ENCODE measurements around the gene HOATZ. TPM values are rescaled to one million over a fixed set of nuclear protein-coding genes. Genes with fewer than 3 reads are reported as not detected.

HOATZ gene
- total RNA-seq, 6 experiments from 2014 or later: not detected

DNA sequence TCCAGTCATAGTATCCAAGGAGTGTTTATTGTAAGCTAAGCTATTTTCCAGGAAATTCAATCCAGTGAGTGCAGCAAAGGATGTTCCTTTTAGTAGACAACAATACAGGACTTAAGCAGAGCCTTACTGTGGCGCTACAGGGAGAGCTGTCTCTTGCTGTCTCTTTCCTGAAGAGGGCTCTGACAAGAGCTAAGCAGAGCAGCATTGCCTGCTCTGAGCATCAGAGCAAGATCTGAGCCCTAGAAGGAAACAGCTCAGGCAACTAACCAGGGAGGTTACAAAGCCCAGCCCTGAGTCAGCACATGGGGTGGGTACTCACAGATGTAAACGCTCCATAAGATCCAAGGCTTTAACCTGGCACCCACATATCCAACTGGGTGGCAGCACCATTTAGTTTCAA lies 33.9 kb downstream of the HOATZ start:
- TF ChIP-seq, protein P1, sequence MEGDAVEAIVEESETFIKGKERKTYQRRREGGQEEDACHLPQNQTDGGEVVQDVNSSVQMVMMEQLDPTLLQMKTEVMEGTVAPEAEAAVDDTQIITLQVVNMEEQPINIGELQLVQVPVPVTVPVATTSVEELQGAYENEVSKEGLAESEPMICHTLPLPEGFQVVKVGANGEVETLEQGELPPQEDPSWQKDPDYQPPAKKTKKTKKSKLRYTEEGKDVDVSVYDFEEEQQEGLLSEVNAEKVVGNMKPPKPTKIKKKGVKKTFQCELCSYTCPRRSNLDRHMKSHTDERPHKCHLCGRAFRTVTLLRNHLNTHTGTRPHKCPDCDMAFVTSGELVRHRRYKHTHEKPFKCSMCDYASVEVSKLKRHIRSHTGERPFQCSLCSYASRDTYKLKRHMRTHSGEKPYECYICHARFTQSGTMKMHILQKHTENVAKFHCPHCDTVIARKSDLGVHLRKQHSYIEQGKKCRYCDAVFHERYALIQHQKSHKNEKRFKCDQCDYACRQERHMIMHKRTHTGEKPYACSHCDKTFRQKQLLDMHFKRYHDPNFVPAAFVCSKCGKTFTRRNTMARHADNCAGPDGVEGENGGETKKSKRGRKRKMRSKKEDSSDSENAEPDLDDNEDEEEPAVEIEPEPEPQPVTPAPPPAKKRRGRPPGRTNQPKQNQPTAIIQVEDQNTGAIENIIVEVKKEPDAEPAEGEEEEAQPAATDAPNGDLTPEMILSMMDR (IDR thresholded peaks at IDR 0.05): no peak
- Mint-ChIP-seq H3K4me1 (ENCODE audit: low read depth) (peaks cover 37% of the 10 kb centered on the region), H3K27ac (peak overlapping the region; percentile 77; the same call in 1 of the 2 replicates), H3K9me3 (no peaks in the 10 kb centered on the region), H3K27me3 (ENCODE audit: insufficient read depth) (no peaks in the 10 kb centered on the region; the same call in 1 of the 2 replicates), H3K4me3 (no peak overlapping the region), H3K36me3 (ENCODE audit: low read depth) (peaks cover 84% of the 10 kb centered on the region)
- DNase-seq: no peak

DNA sequence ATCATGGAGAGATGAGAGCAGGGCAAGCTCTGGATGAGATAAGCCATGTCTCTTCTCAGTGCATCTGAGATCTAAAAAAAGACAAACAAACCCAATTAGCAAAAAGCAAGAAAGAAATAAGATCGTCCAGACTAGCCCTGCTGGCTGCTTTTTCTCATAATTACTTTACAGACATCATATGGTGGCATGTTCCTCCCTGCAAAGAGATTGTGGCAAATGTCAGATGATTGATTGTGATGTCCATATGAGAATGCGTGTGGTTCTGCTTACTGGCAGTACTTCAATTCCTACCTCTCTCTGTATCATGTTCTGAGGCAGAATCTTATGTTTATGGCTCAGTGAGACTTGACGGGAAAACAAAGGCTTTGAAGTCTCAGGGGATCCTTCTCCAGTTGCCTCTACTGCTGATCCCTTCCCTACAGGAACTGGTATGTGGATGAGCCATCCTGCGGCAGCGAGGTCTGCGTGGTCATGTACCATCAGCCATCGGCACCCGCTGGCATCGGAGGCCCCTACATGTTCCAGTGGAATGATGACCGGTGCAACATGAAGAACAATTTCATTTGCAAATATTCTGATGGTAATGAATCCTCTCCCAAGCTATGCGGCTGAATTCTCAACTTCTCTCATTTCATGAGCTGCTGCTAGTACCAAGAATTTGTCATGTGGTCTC lies 34.8 kb downstream of the HOATZ start:
- Mint-ChIP-seq H3K27ac (peak overlapping the region; percentile 77), H3K4me3 (no peak overlapping the region)

DNA sequence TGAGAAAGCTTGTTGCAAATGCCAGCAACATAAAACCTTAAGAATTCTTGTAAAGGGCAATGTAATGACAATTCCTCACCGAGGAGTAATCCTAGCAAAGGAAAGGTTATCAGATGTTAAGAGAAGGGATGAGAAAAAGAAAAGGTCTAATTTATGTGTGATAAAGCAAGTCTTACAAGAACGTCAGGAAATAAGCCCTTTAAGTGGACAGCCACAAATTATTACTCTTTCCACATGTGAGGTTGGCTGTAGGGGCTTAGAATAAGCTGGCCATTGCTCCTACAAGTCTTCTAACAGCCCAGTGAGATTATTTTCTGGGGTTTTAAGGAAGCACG lies 35.3 kb downstream of the HOATZ start:
- TF ChIP-seq, protein P1 (IDR thresholded peaks at IDR 0.05): no peak
- H3K9me3 Mint-ChIP-seq: peaks cover 2% of the 10 kb centered on the region; the same call in 1 of the 2 replicates
- no peak overlapping the region for H3K4me3 Mint-ChIP-seq

More for the DNA sequence above, 34.8 kb downstream of the HOATZ start:
- Mint-ChIP-seq H3K4me1 (ENCODE audit: low read depth) (peaks cover 37% of the 10 kb centered on the region), H3K36me3 (ENCODE audit: low read depth) (peaks cover 82% of the 10 kb centered on the region), H3K9me3 (no peaks in the 10 kb centered on the region), H3K27me3 (ENCODE audit: insufficient read depth) (no peaks in the 10 kb centered on the region; the same call in 1 of the 2 replicates)
- TF ChIP-seq, protein P1 (IDR thresholded peaks at IDR 0.05): no peak
- DNase-seq: peak; percentile 52

DNA sequence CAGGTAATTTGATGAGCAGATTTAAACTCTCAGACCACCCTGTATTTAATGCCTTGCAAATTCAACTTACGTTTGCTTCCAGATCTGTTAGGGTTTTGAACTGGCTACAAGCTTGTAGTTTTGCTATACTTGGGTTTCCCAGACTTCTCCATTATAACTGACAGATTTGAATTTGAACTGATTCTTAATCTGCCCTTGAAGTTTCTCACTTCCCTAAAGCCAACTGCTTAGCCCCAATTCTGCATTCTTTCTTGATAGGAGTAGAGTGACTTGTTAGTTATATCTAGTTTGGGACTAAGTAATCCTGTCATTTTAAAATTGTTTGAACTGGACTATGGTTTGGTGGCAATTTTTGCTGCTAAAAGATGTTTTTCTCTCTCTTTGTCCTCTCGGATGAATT lies 35.7 kb downstream of the HOATZ start:
- Mint-ChIP-seq H3K36me3 (ENCODE audit: low read depth) (peaks cover 80% of the 10 kb centered on the region), H3K27ac (no peak overlapping the region), H3K27me3 (ENCODE audit: insufficient read depth) (no peaks in the 10 kb centered on the region; the same call in 1 of the 2 replicates), H3K9me3 (peaks cover 7% of the 10 kb centered on the region), H3K4me1 (ENCODE audit: low read depth) (peaks cover 46% of the 10 kb centered on the region), H3K4me3 (no peak overlapping the region)
- no peak for DNase-seq
- TF ChIP-seq, protein P1 (IDR thresholded peaks at IDR 0.05): no peak

More for the DNA sequence above, 35.3 kb downstream of the HOATZ start:
- peaks cover 80% of the 10 kb centered on the region for H3K36me3 Mint-ChIP-seq (ENCODE audit: low read depth)
- H3K27ac Mint-ChIP-seq: peak overlapping the region; percentile 77
- peaks cover 42% of the 10 kb centered on the region for H3K4me1 Mint-ChIP-seq (ENCODE audit: low read depth)
- no peaks in the 10 kb centered on the region; the same call in 1 of the 2 replicates for H3K27me3 Mint-ChIP-seq (ENCODE audit: insufficient read depth)
- no peak for DNase-seq

DNA sequence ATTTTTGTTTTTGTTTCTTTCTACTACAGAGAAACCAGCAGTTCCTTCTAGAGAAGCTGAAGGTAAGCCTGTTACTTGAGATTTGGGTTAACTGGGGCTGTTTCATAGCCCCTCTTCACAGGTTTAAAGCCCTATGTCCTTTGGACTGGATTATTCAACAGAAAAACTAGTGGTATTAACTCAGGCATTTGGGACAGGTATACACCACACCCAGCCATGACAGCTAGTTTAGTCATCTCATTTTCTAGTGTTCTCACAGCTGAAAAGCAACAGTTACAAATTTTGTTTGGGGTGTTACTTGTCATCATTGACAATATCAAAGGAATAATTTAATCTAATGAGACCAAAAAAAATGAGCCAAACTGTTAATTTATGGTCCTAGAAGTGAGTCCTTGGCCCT lies 40.0 kb downstream of the HOATZ start:
- peak overlapping the region; percentile 98 for H3K27ac Mint-ChIP-seq
- H3K36me3 Mint-ChIP-seq (ENCODE audit: low read depth): peaks cover 63% of the 10 kb centered on the region
- TF ChIP-seq, protein P1 (IDR thresholded peaks at IDR 0.05): no peak
- no peak overlapping the region; the same call in 1 of the 2 replicates for H3K4me3 Mint-ChIP-seq
- H3K4me1 Mint-ChIP-seq (ENCODE audit: low read depth): peaks cover 66% of the 10 kb centered on the region
- DNase-seq: no peak
- peaks cover 19% of the 10 kb centered on the region for H3K9me3 Mint-ChIP-seq
- peaks cover 4% of the 10 kb centered on the region for H3K27me3 Mint-ChIP-seq (ENCODE audit: insufficient read depth)

Data from HFFc6 (cell line).